B cell (primary cell): ENCODE measurements around the gene NEMP1. TPM values are rescaled to one million over a fixed set of nuclear protein-coding genes. Genes with fewer than 3 reads are reported as not detected.

Source experiments
- ATAC-seq: fragments of 200-7000 bp; cut with Tn5 transposase; one replicate; pipeline ENCODE4 v1.10.0; 2021; ENCODE audit warnings: low read depth, mild to moderate bottlenecking, moderate number of reproducible peaks, moderate library complexity
- CTCF ChIA-PET: fragments of 350-600 bp; sonication (Branson Sonifier 250); formaldehyde crosslinking; loops from one replicate; lab custom pipeline; 2021; ENCODE audit warnings: antibody characterized with exemption, inconsistent platforms; lab: Charles Lee
- POLR2A ChIA-PET: fragments of 350-600 bp; sonication (Branson Sonifier 250); formaldehyde crosslinking; loops from one replicate; lab custom pipeline; 2021; ENCODE audit warnings: antibody characterized with exemption; lab: Charles Lee
- DNase-seq: peaks from one replicate; pipeline ENCODE4 v3.0.0; 2013
- H2AFZ ChIP-seq: 2 replicates; pipeline ENCODE4 v1.6.1; 2012; ENCODE audit warnings: mild to moderate bottlenecking, low read depth, low read length; ENCODE audit not compliant: insufficient read depth, poor library complexity, severe bottlenecking
- H3K27ac ChIP-seq, 2 donors: 1 replicate in 1 of 2; 2 replicates in 1 of 2; pipeline ENCODE4 v1.5.1; 2012 to 2013; ENCODE audit warnings: low read length in 2 of 2, mild to moderate bottlenecking in 2 of 2, moderate library complexity in 1 of 2
- H3K27me3 ChIP-seq, 4 experiments: fragments of 200-600 bp in 1 of 4; sonication (generic) in 1 of 4; replicated peaks in 1 of 4; 1 replicate in 2 of 4; 2 replicates in 2 of 4; pipeline versions ENCODE4 v1.6.1 to v1.7.0; 2013 to 2016; ENCODE audit warnings: low read length in 3 of 4, mild to moderate bottlenecking in 2 of 4, mixed read lengths in 1 of 4, moderate library complexity in 1 of 4; ENCODE audit not compliant: insufficient read depth in 4 of 4, control insufficient read depth in 3 of 4; ENCODE audit errors: control extremely low read depth in 1 of 4
- H3K36me3 ChIP-seq, 2 experiments: replicated peaks in 1 of 2; 1 replicate in 1 of 2; 2 replicates in 1 of 2; pipeline versions ENCODE4 v1.6.1 to v1.7.1; 2013; ENCODE audit warnings: low read length in 1 of 2; ENCODE audit not compliant: insufficient read depth in 2 of 2, control insufficient read depth in 1 of 2; ENCODE audit errors: control extremely low read depth in 1 of 2, extremely low read depth in 1 of 2
- H3K4me1 ChIP-seq, 2 donors: fragments of 200-600 bp in 1 of 2; sonication (generic) in 1 of 2; 1 replicate in 1 of 2; 2 replicates in 1 of 2; pipeline versions ENCODE4 v1.5.1 to v1.6.1; 2013 to 2017; ENCODE audit warnings: low read length in 2 of 2; ENCODE audit not compliant: control insufficient read depth in 2 of 2, insufficient read depth in 2 of 2
- H3K4me2 ChIP-seq: replicated peaks from 2 replicates; pipeline ENCODE3; 2012; ENCODE audit warnings: mild to moderate bottlenecking, low read depth, low read length; ENCODE audit not compliant: poor library complexity, severe bottlenecking
- H3K4me3 ChIP-seq, 5 experiments: fragments of 200-600 bp in 1 of 5; sonication (generic) in 1 of 5; 1 replicate in 3 of 5; 2 replicates in 2 of 5; pipeline versions ENCODE4 v1.5.1 to v1.7.0; 2011 to 2016; ENCODE audit warnings: low read length in 4 of 5, mild to moderate bottlenecking in 4 of 5, low read depth in 2 of 5, control low read depth in 1 of 5, moderate library complexity in 1 of 5; ENCODE audit not compliant: insufficient read depth in 1 of 5; ENCODE audit errors: control extremely low read depth in 1 of 5, extremely low read depth in 1 of 5
- H3K79me2 ChIP-seq: fragments of 200-600 bp; sonication (generic); one replicate; pipeline ENCODE4 v1.6.0; 2016; ENCODE audit warnings: low read length; ENCODE audit not compliant: control insufficient read depth, insufficient read depth
- H3K9ac ChIP-seq: fragments of 200-600 bp; sonication (generic); 2 replicates; pipeline ENCODE4 v1.6.1; 2017; ENCODE audit warnings: mild to moderate bottlenecking, low read length, moderate library complexity
- H3K9me3 ChIP-seq, 3 donors: one replicate each; pipeline versions ENCODE4 v1.6.1 to v1.7.1; 2013; ENCODE audit warnings: low read length in 2 of 3; ENCODE audit not compliant: control insufficient read depth in 2 of 3, insufficient read depth in 1 of 3; ENCODE audit errors: control extremely low read depth in 1 of 3
- H4K20me1 ChIP-seq: 2 replicates; pipeline ENCODE4 v1.6.0; 2012; ENCODE audit warnings: mild to moderate bottlenecking, low read length; ENCODE audit not compliant: insufficient read depth, control insufficient read depth, poor library complexity, severe bottlenecking
- H3K27ac Mint-ChIP-seq: one replicate; pipeline ENCODE4 v1.8.0; 2021; ENCODE audit warnings: mixed read lengths
- H3K27me3 Mint-ChIP-seq: one replicate; pipeline ENCODE4 v1.8.0; 2021; ENCODE audit warnings: mixed read lengths
- H3K4me1 Mint-ChIP-seq: one replicate; pipeline ENCODE4 v1.8.0; 2021; ENCODE audit warnings: mixed read lengths
- H3K4me3 Mint-ChIP-seq: one replicate; pipeline ENCODE4 v1.8.0; 2021; ENCODE audit warnings: mixed read lengths
- H3K9me3 Mint-ChIP-seq: one replicate; pipeline ENCODE4 v1.8.0; 2022; ENCODE audit warnings: mixed read lengths; ENCODE audit not compliant: insufficient read depth
- CTCF ChIP-seq: fragments of 200-600 bp; IDR thresholded peaks from one replicate; pipeline ENCODE4 v1.8.0; 2022; ENCODE audit warnings: antibody characterized with exemption, mild to moderate bottlenecking
- EZH2 ChIP-seq: IDR thresholded peaks from 2 replicates; pipeline ENCODE4 v1.6.1; 2012; ENCODE audit warnings: borderline replicate concordance, low read depth, mild to moderate bottlenecking, moderate library complexity, low read length; ENCODE audit not compliant: insufficient read depth, poor library complexity, severe bottlenecking
- WGBS: methylation state at CpG from one replicate; pipeline ENCODE4 v1.1.5; 2013; ENCODE audit warnings: missing lambda C conversion rate; ENCODE audit not compliant: insufficient coverage; 5-methylcytosine and 5-hydroxymethylcytosine counted together
- intact Hi-C: fragments of 100-400 bp; cut with micrococcal nuclease; formaldehyde crosslinking; loops from one replicate; pipeline ENCODE4 v1.10.0; 2022
- polyA plus RNA-seq: library from polyadenylated mRNA; depleted of rRNA; stranded (reverse); fragments of >200 nt; gene quantifications from 2 replicates; pipeline ENCODE4 v1.2.3, GENCODE V29; 2012
- total RNA-seq, 2 donors: library from RNA; stranded (reverse); fragments of 120-200 nt in 1 of 2; gene quantifications; 1 replicate in 1 of 2; 2 replicates in 1 of 2; pipeline versions ENCODE4 v1.2.3 to v1.2.4, GENCODE V29; 2013 to 2022

Gene NEMP1
- total and polyA plus RNA-seq, 2 donors (not counting 1 experiment from before 2014, with no cell fraction given): 13.6 to 35.0 TPM

- peaks cover 16 to 20% of the 10 kb centered on the region in 2 donors for H3K4me1 ChIP-seq
- peaks cover 14% of the 10 kb centered on the region for H3K79me2 ChIP-seq
- intact Hi-C loops: no loop called here
- POLR2A ChIA-PET: no interaction called here
- no peaks in the 10 kb centered on the region for H3K36me3 ChIP-seq
- no peak overlapping the region for H3K27ac Mint-ChIP-seq
- no peak overlapping the region for H3K9ac ChIP-seq
- no peaks in the 10 kb centered on the region for H3K27me3 Mint-ChIP-seq
- DNase-seq: no peak
- H3K9me3 Mint-ChIP-seq: no peaks in the 10 kb centered on the region
- no peak overlapping the region for H3K4me2 ChIP-seq
- no peaks in the 10 kb centered on the region for H3K9me3 ChIP-seq
- TF ChIP-seq EZH2 (no peak), CTCF (no peak)
- WGBS: 98% methylated on average over 5 of the region's 5 CpGs
- no peak overlapping the region for H2AFZ ChIP-seq
- H3K4me3 ChIP-seq: no peak overlapping the region
- H3K27ac ChIP-seq: no peak overlapping the region
- no peaks in the 10 kb centered on the region for H4K20me1 ChIP-seq
- ATAC-seq: no peak
- H3K4me3 Mint-ChIP-seq: no peak overlapping the region
- no peaks in the 10 kb centered on the region for H3K27me3 ChIP-seq
- peaks cover 14% of the 10 kb centered on the region for H3K4me1 Mint-ChIP-seq
- CTCF ChIA-PET: interaction anchor here (0.9 to 7.6 kb wide), 7 partner anchors 7 to 129 kb away, joined by 3 to 45 read pairs (median 7); partner anchors contain the start of gene LRP1
Measured at GRCh38 chr12:57116580-57117281, 38.1 kb upstream of the NEMP1 start.
